Fibroblast of mammary gland (primary cell): Measurements from ENCODE around the gene SCUBE1.
A peak's percentile ranks its signal among the peaks of the same experiment; 100 is the strongest.

Source experiments
- DNase-seq: peaks from one replicate; pipeline ENCODE4 v3.0.0-alpha.2; 2010; ENCODE audit warnings: low read depth
- H3K4me3 ChIP-seq: 2 replicates; pipeline ENCODE4 v1.5.1; 2011; ENCODE audit warnings: low read depth, mild to moderate bottlenecking, low read length, moderate library complexity; ENCODE audit not compliant: control insufficient read depth
- TF ChIP-seq, protein P1 (sequence below): conservative IDR thresholded peaks from 2 replicates; pipeline ENCODE4 v1.5.1; 2011; ENCODE audit warnings: low read depth, low read length, inconsistent platforms; ENCODE audit not compliant: control insufficient read depth, insufficient read depth

SCUBE1 gene

DNA sequence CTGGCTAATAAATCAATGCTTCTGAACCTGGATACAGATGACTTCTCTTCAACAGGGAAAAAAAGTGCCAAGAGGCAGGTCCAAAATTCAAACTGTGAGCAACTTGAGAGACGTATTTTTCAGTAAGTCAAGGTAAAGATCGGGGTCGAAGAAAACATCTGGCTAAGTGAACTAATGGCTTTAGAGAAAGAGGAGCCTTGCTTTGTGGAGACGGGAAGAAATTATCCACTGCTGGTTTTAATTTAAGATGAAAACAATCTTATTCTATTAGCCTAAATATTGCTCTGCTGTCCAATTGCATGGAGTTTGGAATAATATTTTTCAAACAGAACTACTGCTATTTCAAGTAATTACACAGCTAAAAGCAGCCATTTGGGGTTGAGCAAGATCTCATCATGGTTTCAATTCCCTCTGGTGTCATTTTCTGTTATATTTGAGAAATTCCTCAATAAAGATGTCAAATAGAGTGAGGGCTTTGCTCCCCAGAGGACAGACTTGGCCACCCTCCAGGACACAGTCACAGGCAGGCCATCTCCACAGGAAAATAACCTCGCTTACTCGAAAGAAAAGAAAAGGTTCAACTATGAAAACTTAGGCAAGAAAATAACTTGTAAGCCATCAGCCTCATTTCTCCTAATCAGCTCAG is 29.8 kb downstream of the SCUBE1 start:
- TF ChIP-seq, protein P1, sequence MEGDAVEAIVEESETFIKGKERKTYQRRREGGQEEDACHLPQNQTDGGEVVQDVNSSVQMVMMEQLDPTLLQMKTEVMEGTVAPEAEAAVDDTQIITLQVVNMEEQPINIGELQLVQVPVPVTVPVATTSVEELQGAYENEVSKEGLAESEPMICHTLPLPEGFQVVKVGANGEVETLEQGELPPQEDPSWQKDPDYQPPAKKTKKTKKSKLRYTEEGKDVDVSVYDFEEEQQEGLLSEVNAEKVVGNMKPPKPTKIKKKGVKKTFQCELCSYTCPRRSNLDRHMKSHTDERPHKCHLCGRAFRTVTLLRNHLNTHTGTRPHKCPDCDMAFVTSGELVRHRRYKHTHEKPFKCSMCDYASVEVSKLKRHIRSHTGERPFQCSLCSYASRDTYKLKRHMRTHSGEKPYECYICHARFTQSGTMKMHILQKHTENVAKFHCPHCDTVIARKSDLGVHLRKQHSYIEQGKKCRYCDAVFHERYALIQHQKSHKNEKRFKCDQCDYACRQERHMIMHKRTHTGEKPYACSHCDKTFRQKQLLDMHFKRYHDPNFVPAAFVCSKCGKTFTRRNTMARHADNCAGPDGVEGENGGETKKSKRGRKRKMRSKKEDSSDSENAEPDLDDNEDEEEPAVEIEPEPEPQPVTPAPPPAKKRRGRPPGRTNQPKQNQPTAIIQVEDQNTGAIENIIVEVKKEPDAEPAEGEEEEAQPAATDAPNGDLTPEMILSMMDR: no peak
- DNase-seq: peak; percentile 57
- H3K4me3 ChIP-seq: no peak overlapping the region

DNA sequence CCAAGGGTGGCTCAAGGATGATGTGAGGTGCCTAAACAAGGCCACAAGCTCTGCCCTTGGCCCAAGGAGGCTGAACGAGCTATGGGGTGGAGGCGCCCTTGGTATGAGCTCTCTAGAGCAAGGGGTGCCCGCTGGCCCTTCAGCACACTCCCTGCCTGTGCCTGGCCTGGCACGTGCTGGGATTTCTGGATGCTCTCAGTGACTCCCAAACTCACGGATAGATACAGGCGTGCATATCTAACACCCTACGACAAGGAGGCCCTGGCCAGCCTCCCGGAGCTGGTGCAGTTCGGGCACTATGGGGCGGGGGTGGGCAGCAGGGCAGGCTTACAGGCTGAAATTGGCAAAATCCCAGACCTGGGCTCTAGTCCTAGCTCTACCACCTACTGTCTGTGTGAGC is 30.6 kb downstream of the SCUBE1 start:
- TF ChIP-seq, protein P1: no peak
- no peak for DNase-seq
- H3K4me3 ChIP-seq: no peak overlapping the region

DNA sequence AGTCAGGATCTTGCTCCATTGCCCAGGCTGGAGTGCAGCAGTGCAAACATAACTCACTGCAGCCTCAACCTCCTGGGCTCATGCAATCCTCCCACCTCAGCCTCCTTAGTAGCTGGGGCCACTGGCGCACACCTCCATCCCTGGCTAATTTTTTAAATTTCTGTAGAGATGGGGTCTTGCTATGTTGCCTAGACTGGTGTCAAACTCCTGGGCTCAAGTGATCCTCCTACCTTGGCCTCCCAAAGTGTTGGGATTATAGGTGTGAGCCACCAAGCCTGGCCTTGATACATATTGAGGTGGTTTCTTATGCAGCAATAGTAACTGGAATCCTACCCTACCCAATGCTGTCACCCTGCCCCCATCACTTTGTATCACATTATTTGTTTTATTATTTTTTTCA is 32.4 kb downstream of the SCUBE1 start:
- TF ChIP-seq, protein P1: no peak
- no peak for DNase-seq
- no peak overlapping the region for H3K4me3 ChIP-seq

DNA sequence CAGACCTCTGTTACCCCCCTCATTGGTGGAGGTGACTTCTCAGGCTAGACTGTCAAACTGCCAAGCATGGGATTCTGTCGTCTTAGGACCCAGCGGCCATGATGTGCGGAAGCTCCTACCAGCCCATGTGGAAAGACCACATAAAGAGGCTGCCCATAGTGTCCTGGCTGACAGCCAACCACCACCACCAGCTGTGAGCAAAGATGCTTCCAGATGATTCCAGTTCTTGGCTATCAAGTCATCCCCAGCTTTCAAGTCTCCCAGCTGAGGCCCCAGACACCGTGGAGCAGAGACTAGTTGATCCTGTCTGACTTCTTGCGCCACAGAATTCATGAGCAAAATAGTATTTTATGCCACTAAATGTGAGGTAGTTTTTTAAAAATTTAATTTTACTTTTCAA is 32.9 kb downstream of the SCUBE1 start:
- no peak overlapping the region for H3K4me3 ChIP-seq
- DNase-seq: no peak
- TF ChIP-seq, protein P1: no peak

DNA sequence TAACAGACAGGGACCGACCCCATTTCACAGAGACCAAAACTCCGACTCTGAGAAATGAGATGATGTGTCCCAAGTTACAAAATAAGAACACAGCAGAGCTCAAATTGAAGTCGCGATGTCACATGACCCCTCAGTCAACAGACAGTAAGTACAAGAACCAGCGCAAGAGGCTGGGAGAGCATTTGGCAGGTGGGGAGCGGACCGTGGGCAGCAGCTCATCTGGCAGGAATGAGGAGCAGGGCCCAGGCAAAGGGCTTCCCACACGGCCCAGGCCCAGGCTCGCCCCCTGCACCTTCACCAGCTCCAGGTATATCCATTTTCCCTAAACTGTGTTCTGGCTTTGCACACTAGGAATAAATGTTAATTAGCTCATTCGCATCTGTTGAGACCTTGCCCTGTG is 34.3 kb downstream of the SCUBE1 start:
- DNase-seq: no peak
- TF ChIP-seq, protein P1: no peak
- no peak overlapping the region for H3K4me3 ChIP-seq

DNA sequence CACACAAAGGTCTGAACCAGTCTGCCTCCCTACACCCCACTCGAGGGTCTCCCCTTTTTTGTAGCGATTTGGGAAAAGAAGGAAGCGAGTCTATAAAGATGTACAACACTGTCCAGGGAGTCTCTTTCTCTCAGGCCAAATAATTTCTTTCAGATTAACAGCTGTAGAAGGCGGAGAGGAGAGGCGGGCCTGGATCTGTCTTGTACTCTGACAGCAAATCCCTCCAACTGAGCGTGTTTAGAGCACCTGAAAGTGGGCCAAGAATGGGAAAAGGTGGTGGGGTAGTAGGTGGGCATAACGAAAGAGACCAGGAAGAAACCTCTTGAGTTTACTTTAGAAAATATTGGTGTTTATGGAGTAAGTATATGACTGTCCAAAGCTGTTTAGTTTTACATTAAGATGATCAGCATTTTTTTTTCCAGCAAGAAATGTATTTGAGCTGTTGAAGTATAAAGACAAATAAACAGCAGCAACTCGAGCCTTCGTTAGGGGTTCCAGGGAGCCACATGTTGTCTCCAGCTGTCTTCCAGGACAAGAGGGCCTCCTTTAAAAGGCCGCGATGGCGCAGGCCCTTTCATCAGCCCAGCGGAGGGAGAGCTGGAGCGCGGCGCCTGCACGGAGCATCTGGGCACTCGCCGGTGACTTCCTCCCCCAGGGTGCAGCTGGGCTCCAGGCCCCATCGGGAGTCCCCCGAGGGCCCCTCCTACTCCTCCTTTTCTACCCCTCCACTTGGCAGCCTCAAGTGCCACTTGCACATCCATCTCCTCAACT is 34.9 kb downstream of the SCUBE1 start:
- H3K4me3 ChIP-seq: no peak overlapping the region
- TF ChIP-seq, protein P1: no peak
- DNase-seq: no peak
